ENCODE results near the gene CSF3.

DNA sequence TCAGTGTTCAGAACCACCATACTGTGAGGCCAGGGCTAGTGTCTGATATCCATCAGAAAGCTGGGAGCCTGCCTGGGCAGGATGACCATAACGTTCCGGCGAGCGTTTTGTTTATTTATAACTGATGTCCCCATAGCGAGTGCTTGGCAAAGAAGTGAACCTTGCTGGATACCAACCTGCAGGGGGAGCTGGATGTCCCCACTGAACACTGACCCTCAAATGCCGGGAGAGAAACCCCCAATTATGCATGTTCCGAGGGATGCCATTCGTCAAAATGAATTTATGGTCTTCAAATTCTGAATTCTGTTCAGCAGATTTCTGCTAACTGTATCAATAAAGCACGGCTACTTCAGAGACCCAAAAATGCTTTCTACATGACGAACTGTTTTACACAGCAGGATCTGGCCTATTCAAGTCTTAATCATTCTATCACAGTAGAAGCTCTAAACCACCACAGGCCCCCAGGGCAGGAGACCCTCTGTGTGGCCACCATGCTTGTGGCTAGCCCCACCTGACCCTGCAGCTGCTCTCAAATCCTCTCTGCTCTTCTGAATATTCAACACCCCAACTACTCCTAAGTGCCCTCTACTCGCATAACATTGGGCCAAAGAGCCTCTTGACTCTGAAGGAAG lies 23.8 kb downstream of the CSF3 start:
- TF ChIP-seq CTCF (conservative IDR thresholded peaks at IDR 0.05 in 1 of 2, IDR thresholded peaks at IDR 0.05 in 1 of 2; ENCODE audit: low read depth in 1 of 2, low read length in 2 of 2): peak; percentile 75 to 89
- no peak for TF ChIP-seq EZH2 (IDR thresholded peaks at IDR 0.05; ENCODE audit: low read length, missing control alignments)
